Pancreas (tissue), 10 donors: ENCODE measurements around the gene AMOTL1. TPM values are rescaled to one million over a fixed set of nuclear protein-coding genes. Genes with fewer than 3 reads are reported as not detected.
A peak's percentile ranks its signal among the peaks of the same experiment; 100 is the strongest.

ENCODE experiments used
- ATAC-seq, 4 donors: fragments of 200-7000 bp; cut with Tn5 transposase; one replicate each; pipeline versions ENCODE4 v1.8.0 to v1.9.1; 2020; ENCODE audit warnings: mild to moderate bottlenecking in 4 of 4, moderate library complexity in 4 of 4
- DNase-seq, 6 donors: peaks; one replicate each; pipeline ENCODE4 v3.0.0-alpha.2; 2020
- FAIRE-seq: peaks from 2 replicates; lab custom pipeline; 2012; peaks lifted over from hg19 to GRCh38; lab: Jason Lieb, UNC
- H3K27ac ChIP-seq, 4 donors: fragments of 200-600 bp; sonication (generic); 1 replicate in 3 of 4; 2 replicates in 1 of 4; pipeline versions ENCODE4 v1.5.0 to v1.8.0; 2020
- H3K27me3 ChIP-seq, 4 donors: fragments of 200-600 bp; one replicate each; pipeline ENCODE4 v1.8.0; 2021
- H3K36me3 ChIP-seq, 3 donors: fragments of 200-600 bp; sonication (generic) in 1 of 3; one replicate each; pipeline versions ENCODE4 v1.5.0 to v1.8.0; 2020 to 2021
- H3K4me1 ChIP-seq, 3 donors: fragments of 200-600 bp; one replicate each; pipeline ENCODE4 v1.8.0; 2021
- H3K4me3 ChIP-seq, 4 donors: fragments of 200-600 bp; sonication (generic) in 2 of 4; one replicate each; pipeline versions ENCODE4 v1.5.0 to v1.8.0; 2020 to 2021
- H3K9me3 ChIP-seq, 4 donors: fragments of 200-600 bp; one replicate each; pipeline ENCODE4 v1.8.0; 2021
- WGBS, 2 donors: extraction: QIAGEN DNeasy Blood & Tissue Kit; methylation state at CpG; one replicate each; pipeline ENCODE4 v1.1.7; 2013; 5-methylcytosine and 5-hydroxymethylcytosine counted together
- intact Hi-C, 3 donors: fragments of 100-400 bp; cut with DNase I; formaldehyde crosslinking; loops; one replicate each; pipeline versions ENCODE4 v1.11.1 to v1.14.2; 2022
- polyA plus RNA-seq, 2 donors: library from polyadenylated mRNA; stranded (reverse); fragments of 200-250 nt; gene quantifications; one replicate each; pipeline ENCODE4 v1.2.3, GENCODE V29; 2013
- total RNA-seq, 6 donors: library from RNA; stranded (reverse); fragmentation: NEBNext Ultra II Directional in 4 of 6; extraction: Animal tissue kit (Norgen Biotek cat#: 25700) in 4 of 6; gene quantifications; one replicate each; pipeline versions ENCODE4 v1.2.1 to v1.2.4, GENCODE V29; 2021 to 2023
- TF ChIP-seq, protein P1 (sequence below), 4 donors: fragments of 200-600 bp; sonication (generic) in 3 of 4; IDR thresholded peaks; one replicate each; pipeline versions ENCODE4 v1.5.0 to v1.8.0; 2021; ENCODE audit warnings: antibody characterized with exemption in 4 of 4
- donor health status: healthy with polysubstance abuse.
- donor health status: DM: no; HTN: no; CAD: no; lungs with moderate emphysema.
- donor health status: DM: no; HTN: no; CAD: no.
- donor health status: control.
- donor health status: control.
- donor health status: Bipolar disorder and iron deficiency.
- donor health status: DM: yes; HTN: yes; CAD: no.
- donor health status: DM: no; HTN: no; CAD: no.
- donor health status: DM: no; HTN: no; CAD: no.
- donor health status: DM: yes; HTN: yes; CAD: no.

Gene AMOTL1
- total and polyA plus RNA-seq, 8 donors = 3.5 to 30.2 (median 18.4) TPM

DNA sequence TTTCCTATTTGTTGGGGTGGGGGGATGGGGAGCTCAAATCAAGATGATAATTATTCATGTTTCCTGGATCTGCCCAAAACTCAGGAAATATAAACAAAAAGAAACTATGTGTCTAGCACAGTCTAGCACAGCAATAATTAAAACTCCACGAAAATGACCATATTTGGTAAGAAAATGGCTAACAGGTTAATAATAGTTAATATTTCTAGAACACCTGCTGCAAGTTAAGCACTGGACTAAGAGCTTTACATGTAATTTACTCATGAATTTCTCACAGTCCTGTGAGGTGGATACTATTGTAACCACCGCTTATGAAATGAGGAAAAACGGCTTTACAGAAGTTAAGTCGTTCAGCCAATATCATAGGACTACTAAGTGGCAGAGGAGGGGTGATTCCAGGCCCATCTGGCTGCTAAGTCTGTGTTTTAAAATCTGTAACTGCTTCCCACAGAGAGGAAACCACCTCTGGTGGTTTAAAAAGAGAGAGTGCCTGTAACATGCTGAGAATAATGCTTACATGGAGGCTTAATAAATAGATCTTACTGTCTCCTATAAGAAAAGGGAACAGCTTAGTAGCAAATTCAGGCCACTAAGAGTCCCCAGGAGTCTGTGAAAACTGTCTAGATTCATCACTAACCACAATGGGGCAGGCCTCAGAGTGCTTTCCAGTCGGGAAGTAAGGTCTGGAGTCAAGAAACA is 11.0 kb upstream of the AMOTL1 start:
- H3K27ac ChIP-seq = no peak overlapping the region
- H3K27me3 ChIP-seq = no peaks in the 10 kb centered on the region
- no peak for ATAC-seq
- H3K4me1 ChIP-seq = no peaks in the 10 kb centered on the region
- no peak for FAIRE-seq
- TF ChIP-seq, protein P1, sequence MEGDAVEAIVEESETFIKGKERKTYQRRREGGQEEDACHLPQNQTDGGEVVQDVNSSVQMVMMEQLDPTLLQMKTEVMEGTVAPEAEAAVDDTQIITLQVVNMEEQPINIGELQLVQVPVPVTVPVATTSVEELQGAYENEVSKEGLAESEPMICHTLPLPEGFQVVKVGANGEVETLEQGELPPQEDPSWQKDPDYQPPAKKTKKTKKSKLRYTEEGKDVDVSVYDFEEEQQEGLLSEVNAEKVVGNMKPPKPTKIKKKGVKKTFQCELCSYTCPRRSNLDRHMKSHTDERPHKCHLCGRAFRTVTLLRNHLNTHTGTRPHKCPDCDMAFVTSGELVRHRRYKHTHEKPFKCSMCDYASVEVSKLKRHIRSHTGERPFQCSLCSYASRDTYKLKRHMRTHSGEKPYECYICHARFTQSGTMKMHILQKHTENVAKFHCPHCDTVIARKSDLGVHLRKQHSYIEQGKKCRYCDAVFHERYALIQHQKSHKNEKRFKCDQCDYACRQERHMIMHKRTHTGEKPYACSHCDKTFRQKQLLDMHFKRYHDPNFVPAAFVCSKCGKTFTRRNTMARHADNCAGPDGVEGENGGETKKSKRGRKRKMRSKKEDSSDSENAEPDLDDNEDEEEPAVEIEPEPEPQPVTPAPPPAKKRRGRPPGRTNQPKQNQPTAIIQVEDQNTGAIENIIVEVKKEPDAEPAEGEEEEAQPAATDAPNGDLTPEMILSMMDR (IDR thresholded peaks at IDR 0.05) = no peak
- no peak for DNase-seq
- WGBS, 2 donors = 66 to 67% methylated on average over 5 of the region's 5 CpGs
- H3K36me3 ChIP-seq = no peaks in the 10 kb centered on the region
- H3K4me3 ChIP-seq = no peak overlapping the region
- intact Hi-C loops = no loop called here
- H3K9me3 ChIP-seq = no peaks in the 10 kb centered on the region

DNA sequence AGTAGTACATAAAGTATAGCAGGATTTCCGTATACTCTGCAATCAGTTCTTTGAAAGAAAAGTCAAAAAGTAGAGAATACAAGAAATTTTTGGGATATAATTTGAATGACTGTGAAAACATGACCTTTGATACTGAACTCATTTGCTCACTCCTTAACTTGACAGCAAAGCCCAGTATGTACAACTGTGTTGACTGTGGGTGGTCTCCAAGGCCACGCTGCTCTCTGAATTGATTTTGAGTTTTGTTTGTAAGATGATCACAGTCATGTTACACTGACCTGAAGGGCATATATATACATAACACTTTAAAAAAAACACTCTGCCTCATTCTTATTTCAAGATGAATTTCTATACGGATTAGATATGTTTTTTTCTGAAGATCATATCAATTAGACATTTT is 9.5 kb upstream of the AMOTL1 start:
- intact Hi-C loops = no loop called here
- FAIRE-seq = no peak
- Histone ChIP-seq H3K9me3 (no peaks in the 10 kb centered on the region), H3K27ac (no peak overlapping the region), H3K27me3 (no peaks in the 10 kb centered on the region), H3K4me1 (no peaks in the 10 kb centered on the region), H3K36me3 (no peaks in the 10 kb centered on the region), H3K4me3 (no peak overlapping the region)
- WGBS, 2 donors = 62 to 76% methylated on average over 3 of the region's 3 CpGs
- no peak for DNase-seq
- ATAC-seq = no peak
- TF ChIP-seq, protein P1 (IDR thresholded peaks at IDR 0.05) = no peak

DNA sequence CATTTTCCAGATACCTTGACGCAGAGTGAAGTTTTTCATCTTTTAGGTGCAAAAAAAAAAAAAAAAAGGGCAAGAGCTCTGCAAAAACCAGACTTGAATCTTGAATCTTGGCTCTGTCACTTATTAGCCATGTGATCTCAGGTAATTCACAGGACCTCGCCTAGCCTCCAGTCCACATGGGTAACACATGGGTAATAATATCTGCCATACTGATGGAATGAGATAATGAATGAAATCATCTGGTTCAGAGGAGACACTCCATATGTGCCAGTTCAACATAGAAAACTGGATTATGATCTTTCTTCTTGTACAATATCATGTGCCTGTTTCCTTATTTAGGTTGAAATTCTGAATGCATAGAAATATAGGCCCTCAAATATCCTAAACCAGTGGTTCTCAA is 8.6 kb upstream of the AMOTL1 start:
- no peaks in the 10 kb centered on the region for H3K9me3 ChIP-seq
- DNase-seq (no peak), FAIRE-seq (no peak), ATAC-seq (no peak)
- no peaks in the 10 kb centered on the region for H3K36me3 ChIP-seq
- no peak overlapping the region for H3K4me3 ChIP-seq
- intact Hi-C loops = no loop called here
- H3K27me3 ChIP-seq = no peaks in the 10 kb centered on the region
- no peaks in the 10 kb centered on the region for H3K4me1 ChIP-seq
- TF ChIP-seq, protein P1 (IDR thresholded peaks at IDR 0.05) = no peak
- WGBS, 2 donors = 93% methylated on average over 2 of the region's 2 CpGs
- H3K27ac ChIP-seq = no peak overlapping the region

DNA sequence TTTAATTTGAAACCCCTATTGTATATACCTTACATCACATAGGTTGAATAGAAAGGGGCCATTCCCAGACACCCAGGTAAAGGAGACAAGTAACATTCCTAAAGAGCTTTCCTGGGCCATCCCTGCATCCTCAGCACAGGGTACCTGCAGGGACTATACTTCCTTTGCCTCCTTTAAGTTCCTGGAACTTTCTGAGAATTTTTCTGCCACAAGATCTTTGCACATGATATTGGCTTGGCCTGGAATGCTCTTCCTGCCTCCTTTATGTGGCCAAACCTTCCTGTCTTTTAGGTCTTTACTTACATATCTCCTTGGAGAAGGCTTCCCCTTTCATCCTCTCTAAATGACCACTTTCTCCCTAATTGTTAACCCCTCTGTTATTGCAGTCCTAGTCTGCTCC is 7.9 kb upstream of the AMOTL1 start:
- no peaks in the 10 kb centered on the region for H3K4me1 ChIP-seq
- H3K27me3 ChIP-seq = no peaks in the 10 kb centered on the region
- ATAC-seq (no peak), FAIRE-seq (no peak), DNase-seq (no peak)
- H3K27ac ChIP-seq = no peak overlapping the region
- no peak overlapping the region for H3K4me3 ChIP-seq
- no peaks in the 10 kb centered on the region for H3K36me3 ChIP-seq
- H3K9me3 ChIP-seq = no peaks in the 10 kb centered on the region
- intact Hi-C loops = loop anchor here in 1 of 3 donors (10.0 kb wide), 1 partner anchor 125 kb away; no protein-coding TSS in a partner anchor
- TF ChIP-seq, protein P1 (IDR thresholded peaks at IDR 0.05) = no peak

DNA sequence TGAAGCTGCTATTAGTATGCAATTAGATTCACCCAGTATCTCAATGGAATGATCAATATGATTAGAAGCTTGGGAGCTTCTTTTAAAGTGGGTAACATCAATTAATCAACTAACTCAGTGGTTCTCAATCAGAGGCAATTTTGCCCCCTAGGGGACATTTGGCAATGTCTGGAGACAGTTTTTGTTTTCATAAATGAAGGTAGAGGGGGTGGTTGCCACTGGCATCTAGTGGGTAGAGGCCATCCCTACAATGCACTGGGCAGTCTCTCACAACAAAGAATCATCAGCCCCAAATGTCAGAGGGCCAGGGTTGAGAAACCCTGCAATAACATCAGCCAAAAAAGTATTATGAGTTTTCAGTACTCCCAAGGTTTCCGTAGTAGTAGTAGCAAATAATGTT is 5.9 kb upstream of the AMOTL1 start:
- Histone ChIP-seq H3K27me3 (no peaks in the 10 kb centered on the region), H3K4me3 (no peak overlapping the region), H3K27ac (no peak overlapping the region), H3K36me3 (no peaks in the 10 kb centered on the region), H3K9me3 (no peaks in the 10 kb centered on the region), H3K4me1 (no peaks in the 10 kb centered on the region)
- WGBS, 2 donors = 83 to 93% methylated on average over 1 of the region's 1 CpG
- peak in 3 of 4 donors; percentile 53 to 81 (median 54) for ATAC-seq
- FAIRE-seq = no peak
- intact Hi-C loops = loop anchor here in 1 of 3 donors (10.0 kb wide), 1 partner anchor 127 kb away; no protein-coding TSS in a partner anchor
- TF ChIP-seq, protein P1 (IDR thresholded peaks at IDR 0.05) = no peak
- DNase-seq = no peak
